Prostate gland (tissue), 2 donors: ENCODE measurements around the gene FAF1. TPM values are rescaled to one million over a fixed set of nuclear protein-coding genes. Genes with fewer than 3 reads are reported as not detected.

ENCODE experiments used
- DNase-seq: peaks from one replicate; pipeline ENCODE4 v3.0.0-alpha.2; 2019; ENCODE audit warnings: low spot score
- H3K27ac ChIP-seq, 2 donors: fragments of 200-600 bp; sonication (generic); 2 replicates each; pipeline ENCODE4 v1.5.1; 2017 to 2019
- H3K27me3 ChIP-seq: fragments of 200-600 bp; sonication (generic); replicated peaks from 2 replicates; pipeline ENCODE4 v1.5.1; 2019; ENCODE audit not compliant: insufficient read depth
- H3K36me3 ChIP-seq, 2 donors: fragments of 200-600 bp; sonication (generic); 1 replicate in 1 of 2; 2 replicates in 1 of 2; pipeline versions ENCODE4 v1.5.1 to v1.8.1; 2017 to 2019
- H3K4me1 ChIP-seq: fragments of 200-600 bp; sonication (generic); replicated peaks from 2 replicates; pipeline ENCODE4 v1.5.1; 2019
- H3K4me3 ChIP-seq, 2 donors: fragments of 200-600 bp; sonication (generic); 2 replicates each; pipeline ENCODE4 v1.5.1; 2017 to 2019
- H3K9me3 ChIP-seq: fragments of 200-600 bp; sonication (generic); 2 replicates; pipeline ENCODE4 v1.5.1; 2017
- POLR2A ChIP-seq: fragments of 450-650 bp; IDR thresholded peaks from one replicate; pipeline ENCODE4 v1.6.1; 2016; ENCODE audit warnings: antibody characterized with exemption, mild to moderate bottlenecking
- POLR2AphosphoS5 ChIP-seq: sonication (generic); formaldehyde crosslinking; IDR thresholded peaks from one replicate; pipeline ENCODE4 v1.6.1; 2017; ENCODE audit warnings: antibody characterized with exemption
- WGBS: methylation state at CpG from one replicate; pipeline ENCODE4 v1.1.5; 2018; 5-methylcytosine and 5-hydroxymethylcytosine counted together
- intact Hi-C: fragments of 100-400 bp; cut with DNase I; formaldehyde crosslinking; loops from one replicate; pipeline ENCODE4 v1.14.2; 2022
- total RNA-seq, 2 donors: library from RNA; depleted of rRNA; stranded (reverse); fragments of >200 nt; gene quantifications; one replicate each; pipeline ENCODE4 v1.1.0, GENCODE V29; 2016
- TF ChIP-seq, protein P1 (sequence below), 4 experiments: fragments of 200-600 bp in 2 of 4; fragments of 450-650 bp in 2 of 4; sonication (generic) in 2 of 4; IDR thresholded peaks; 1 replicate in 3 of 4; 2 replicates in 1 of 4; pipeline ENCODE4 v1.5.1; 2016 to 2019; ENCODE audit warnings: antibody characterized with exemption in 4 of 4, mild to moderate bottlenecking in 2 of 4, moderate library complexity in 2 of 4

FAF1 gene
- total RNA-seq, 2 donors from 2014 or later: 40.4 to 41.5 TPM

DNA sequence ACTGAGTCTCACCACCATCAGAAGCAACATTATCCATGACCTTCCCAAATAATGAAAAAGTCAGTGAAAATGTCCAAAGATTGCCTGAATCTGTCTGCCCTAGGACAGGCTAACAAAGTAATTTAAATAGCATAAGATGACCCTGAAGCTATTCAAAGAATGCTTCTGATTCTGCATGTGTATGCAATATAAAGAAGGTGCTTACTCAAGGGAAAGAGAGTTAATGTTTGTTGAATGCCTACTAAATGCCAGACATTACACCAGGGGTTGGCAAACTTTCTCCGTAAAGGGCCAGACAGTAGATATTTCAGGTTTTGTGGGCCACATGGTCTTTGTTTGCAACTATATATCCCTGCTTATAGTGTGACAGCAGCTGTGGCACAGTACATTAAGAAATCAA lies 314.9 kb downstream of the FAF1 start:
- Histone ChIP-seq H3K36me3 (no peaks in the 10 kb centered on the region), H3K9me3 (no peaks in the 10 kb centered on the region), H3K4me3 (no peak overlapping the region), H3K27ac (peak overlapping the region in 1 of 2 donors; percentile 7), H3K27me3 (no peaks in the 10 kb centered on the region), H3K4me1 (no peaks in the 10 kb centered on the region)
- TF ChIP-seq POLR2A (no peak), POLR2AphosphoS5 (no peak)
- TF ChIP-seq, protein P1, sequence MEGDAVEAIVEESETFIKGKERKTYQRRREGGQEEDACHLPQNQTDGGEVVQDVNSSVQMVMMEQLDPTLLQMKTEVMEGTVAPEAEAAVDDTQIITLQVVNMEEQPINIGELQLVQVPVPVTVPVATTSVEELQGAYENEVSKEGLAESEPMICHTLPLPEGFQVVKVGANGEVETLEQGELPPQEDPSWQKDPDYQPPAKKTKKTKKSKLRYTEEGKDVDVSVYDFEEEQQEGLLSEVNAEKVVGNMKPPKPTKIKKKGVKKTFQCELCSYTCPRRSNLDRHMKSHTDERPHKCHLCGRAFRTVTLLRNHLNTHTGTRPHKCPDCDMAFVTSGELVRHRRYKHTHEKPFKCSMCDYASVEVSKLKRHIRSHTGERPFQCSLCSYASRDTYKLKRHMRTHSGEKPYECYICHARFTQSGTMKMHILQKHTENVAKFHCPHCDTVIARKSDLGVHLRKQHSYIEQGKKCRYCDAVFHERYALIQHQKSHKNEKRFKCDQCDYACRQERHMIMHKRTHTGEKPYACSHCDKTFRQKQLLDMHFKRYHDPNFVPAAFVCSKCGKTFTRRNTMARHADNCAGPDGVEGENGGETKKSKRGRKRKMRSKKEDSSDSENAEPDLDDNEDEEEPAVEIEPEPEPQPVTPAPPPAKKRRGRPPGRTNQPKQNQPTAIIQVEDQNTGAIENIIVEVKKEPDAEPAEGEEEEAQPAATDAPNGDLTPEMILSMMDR (IDR thresholded peaks at IDR 0.05): no peak
- intact Hi-C loops: no loop called here
- WGBS: 70% methylated on average over 1 of the region's 1 CpG
- no peak for DNase-seq

DNA sequence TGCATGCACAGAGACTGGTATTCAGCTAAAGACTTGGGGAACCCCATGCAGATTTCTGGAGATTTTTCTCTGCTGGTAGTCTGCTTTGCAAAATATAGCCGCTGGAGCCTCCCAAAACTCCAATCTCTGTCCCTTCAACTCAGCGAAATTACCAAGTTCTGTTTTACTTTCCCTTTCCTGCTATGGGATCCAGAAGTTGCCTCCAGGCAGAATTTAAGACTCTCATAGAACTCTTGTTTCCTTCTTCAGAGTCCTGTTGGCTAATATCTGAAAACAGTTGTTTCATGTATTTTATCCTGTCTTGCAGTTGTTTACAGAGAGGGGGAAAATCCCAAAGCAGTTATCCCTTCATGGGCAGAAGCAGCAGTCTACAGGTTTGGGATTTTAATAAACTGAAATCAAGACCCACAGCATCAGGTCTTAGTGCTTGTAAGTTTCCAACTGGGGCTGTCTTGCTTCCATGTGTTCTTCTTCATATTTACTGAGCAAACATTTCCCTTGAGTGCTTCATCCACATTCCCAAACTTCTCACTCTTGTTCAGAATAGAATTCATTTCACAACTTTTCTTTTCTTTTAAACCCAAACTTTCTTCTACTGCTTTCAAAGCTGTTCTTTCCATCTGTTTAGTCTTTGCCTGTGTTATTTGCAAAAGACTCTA lies 315.5 kb downstream of the FAF1 start:
- Histone ChIP-seq H3K9me3 (no peaks in the 10 kb centered on the region), H3K4me1 (no peaks in the 10 kb centered on the region), H3K4me3 (peak overlapping the region in 1 of 2 donors; percentile 10), H3K27me3 (no peaks in the 10 kb centered on the region), H3K36me3 (no peaks in the 10 kb centered on the region), H3K27ac (peak overlapping the region; percentile 7 to 53)
- intact Hi-C loops: no loop called here
- DNase-seq: no peak
- WGBS: 27% methylated on average over 2 of the region's 2 CpGs
- TF ChIP-seq POLR2AphosphoS5 (no peak), POLR2A (no peak)
- TF ChIP-seq, protein P1 (IDR thresholded peaks at IDR 0.05): no peak

DNA sequence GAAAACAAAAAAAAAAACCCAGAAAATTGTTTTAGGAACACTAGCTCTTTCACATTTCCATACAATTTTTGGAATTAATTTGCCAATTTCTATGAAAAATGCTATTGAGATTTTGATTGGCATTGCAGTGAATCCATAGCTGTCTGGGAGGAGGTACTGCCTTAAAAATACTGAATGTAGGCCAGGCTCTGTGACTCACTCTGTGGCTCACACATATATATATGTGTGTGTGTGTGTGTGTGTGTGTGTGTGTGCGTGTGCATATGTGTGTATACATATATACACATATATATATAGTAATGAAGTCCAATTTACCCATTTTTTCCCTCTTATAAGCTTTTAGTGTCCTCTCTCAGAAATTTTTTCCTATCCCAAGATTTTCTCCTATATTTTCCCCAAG lies 322.6 kb downstream of the FAF1 start:
- H3K27ac ChIP-seq: no peak overlapping the region
- intact Hi-C loops: no loop called here
- H3K4me3 ChIP-seq: no peak overlapping the region
- TF ChIP-seq POLR2A: no peak
- TF ChIP-seq, protein P1 (IDR thresholded peaks at IDR 0.05): no peak
- TF ChIP-seq POLR2AphosphoS5: no peak
- no peaks in the 10 kb centered on the region for H3K4me1 ChIP-seq
- WGBS: 86% methylated on average over 1 of the region's 1 CpG
- no peaks in the 10 kb centered on the region for H3K27me3 ChIP-seq
- no peak for DNase-seq
- H3K36me3 ChIP-seq: no peaks in the 10 kb centered on the region
- H3K9me3 ChIP-seq: no peaks in the 10 kb centered on the region

DNA sequence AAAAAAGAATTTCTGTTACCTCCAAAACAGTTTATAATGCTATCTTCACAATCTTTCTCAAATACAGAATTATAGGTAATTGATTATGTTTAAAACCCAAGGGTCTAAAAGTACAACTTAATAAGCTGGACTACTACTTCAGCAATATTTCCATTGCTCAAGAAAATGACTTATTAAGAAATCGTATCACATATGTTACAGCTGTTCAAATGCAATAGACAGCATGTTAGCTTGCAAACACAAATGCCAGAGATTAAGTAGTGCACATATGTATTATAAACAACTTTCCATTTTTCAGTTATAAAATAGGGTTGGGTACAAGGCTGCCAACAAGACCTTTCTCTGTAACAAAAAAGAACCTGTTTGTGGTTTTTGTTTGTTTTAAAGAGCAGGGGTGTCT lies 325.8 kb downstream of the FAF1 start:
- no peaks in the 10 kb centered on the region for H3K36me3 ChIP-seq
- DNase-seq: no peak
- no peak overlapping the region for H3K27ac ChIP-seq
- TF ChIP-seq, protein P1 (IDR thresholded peaks at IDR 0.05): no peak
- TF ChIP-seq POLR2A (no peak), POLR2AphosphoS5 (no peak)
- intact Hi-C loops: no loop called here
- H3K4me3 ChIP-seq: no peak overlapping the region
- WGBS: 56% methylated on average over 1 of the region's 1 CpG
- H3K4me1 ChIP-seq: no peaks in the 10 kb centered on the region
- H3K27me3 ChIP-seq: no peaks in the 10 kb centered on the region
- H3K9me3 ChIP-seq: no peaks in the 10 kb centered on the region

DNA sequence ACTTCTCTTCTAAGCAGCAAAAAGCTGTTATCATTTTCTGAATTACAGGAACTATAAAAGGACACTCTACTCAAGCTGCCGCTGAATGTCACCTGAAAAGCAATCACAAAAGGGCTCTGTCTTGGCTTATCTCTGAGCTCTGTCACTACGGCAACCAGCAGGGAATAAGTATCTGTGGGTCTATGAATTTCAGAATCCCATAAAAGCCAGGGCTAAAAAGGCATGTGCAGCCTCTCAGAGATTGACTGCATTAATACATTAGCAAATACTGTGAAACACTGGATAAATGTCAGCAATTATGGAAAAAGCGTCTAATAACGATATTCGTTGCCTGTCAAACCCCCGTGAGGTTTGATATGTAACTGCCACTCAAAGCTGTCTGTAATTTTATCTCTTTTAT lies 326.6 kb downstream of the FAF1 start:
- Histone ChIP-seq H3K9me3 (no peaks in the 10 kb centered on the region), H3K36me3 (no peaks in the 10 kb centered on the region), H3K27ac (no peak overlapping the region), H3K27me3 (no peaks in the 10 kb centered on the region), H3K4me1 (no peaks in the 10 kb centered on the region), H3K4me3 (no peak overlapping the region)
- intact Hi-C loops: no loop called here
- TF ChIP-seq POLR2AphosphoS5 (no peak), POLR2A (no peak)
- TF ChIP-seq, protein P1 (IDR thresholded peaks at IDR 0.05): no peak
- DNase-seq: no peak
- 38% methylated on average over 6 of the region's 6 CpGs for WGBS
